ENCODE data around the gene UBE2U.

- TF ChIP-seq, protein P1, sequence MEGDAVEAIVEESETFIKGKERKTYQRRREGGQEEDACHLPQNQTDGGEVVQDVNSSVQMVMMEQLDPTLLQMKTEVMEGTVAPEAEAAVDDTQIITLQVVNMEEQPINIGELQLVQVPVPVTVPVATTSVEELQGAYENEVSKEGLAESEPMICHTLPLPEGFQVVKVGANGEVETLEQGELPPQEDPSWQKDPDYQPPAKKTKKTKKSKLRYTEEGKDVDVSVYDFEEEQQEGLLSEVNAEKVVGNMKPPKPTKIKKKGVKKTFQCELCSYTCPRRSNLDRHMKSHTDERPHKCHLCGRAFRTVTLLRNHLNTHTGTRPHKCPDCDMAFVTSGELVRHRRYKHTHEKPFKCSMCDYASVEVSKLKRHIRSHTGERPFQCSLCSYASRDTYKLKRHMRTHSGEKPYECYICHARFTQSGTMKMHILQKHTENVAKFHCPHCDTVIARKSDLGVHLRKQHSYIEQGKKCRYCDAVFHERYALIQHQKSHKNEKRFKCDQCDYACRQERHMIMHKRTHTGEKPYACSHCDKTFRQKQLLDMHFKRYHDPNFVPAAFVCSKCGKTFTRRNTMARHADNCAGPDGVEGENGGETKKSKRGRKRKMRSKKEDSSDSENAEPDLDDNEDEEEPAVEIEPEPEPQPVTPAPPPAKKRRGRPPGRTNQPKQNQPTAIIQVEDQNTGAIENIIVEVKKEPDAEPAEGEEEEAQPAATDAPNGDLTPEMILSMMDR (IDR thresholded peaks at IDR 0.05), result no peak
- no peak for TF ChIP-seq POLR2A (IDR thresholded peaks at IDR 0.05)
Observed at GRCh38 chr1:64179588-64179987, 23.8 kb upstream of the UBE2U start.
